Uterus (tissue), 4 donors: Measurements from ENCODE around the gene USP38. TPM values are rescaled to one million over a fixed set of nuclear protein-coding genes. Genes with fewer than 3 reads are reported as not detected.
A peak's percentile ranks its signal among the peaks of the same experiment; 100 is the strongest.

ENCODE experiments used
- DNase-seq, 2 donors: peaks; one replicate each; pipeline ENCODE4 v3.0.0-alpha.2; 2019 to 2020
- H3K27ac ChIP-seq, 2 donors: fragments of 200-600 bp; sonication (generic); 1 replicate in 1 of 2; 2 replicates in 1 of 2; pipeline ENCODE4 v1.5.1; 2016 to 2018
- H3K27me3 ChIP-seq, 2 donors: fragments of 200-600 bp; sonication (generic); one replicate each; pipeline ENCODE4 v1.5.1; 2018 to 2019; ENCODE audit warnings: control low read depth in 1 of 2
- H3K36me3 ChIP-seq, 2 donors: fragments of 200-600 bp; sonication (generic); one replicate each; pipeline ENCODE4 v1.5.1; 2019; ENCODE audit warnings: control low read depth in 1 of 2
- H3K4me1 ChIP-seq, 2 donors: fragments of 200-600 bp; sonication (generic); one replicate each; pipeline ENCODE4 v1.5.1; 2018 to 2019; ENCODE audit warnings: control low read depth in 1 of 2
- H3K4me3 ChIP-seq, 2 donors: fragments of 200-600 bp; sonication (generic); 1 replicate in 1 of 2; 2 replicates in 1 of 2; pipeline ENCODE4 v1.5.1; 2018 to 2019; ENCODE audit warnings: mild to moderate bottlenecking in 1 of 2
- H3K9me3 ChIP-seq, 2 donors: fragments of 200-600 bp; sonication (generic); one replicate each; pipeline ENCODE4 v1.5.1; 2019; ENCODE audit warnings: control low read depth in 1 of 2
- CTCF ChIP-seq, 4 experiments: fragments of 200-600 bp in 2 of 4; fragments of 450-650 bp in 2 of 4; sonication (generic) in 2 of 4; IDR thresholded peaks; one replicate each; pipeline ENCODE4 v1.5.1; 2016 to 2019; ENCODE audit warnings: antibody characterized with exemption in 4 of 4, mild to moderate bottlenecking in 2 of 4, moderate library complexity in 1 of 4
- POLR2A ChIP-seq, 2 donors: fragments of 450-650 bp; IDR thresholded peaks; one replicate each; pipeline ENCODE4 v1.6.1; 2016; ENCODE audit warnings: antibody characterized with exemption in 2 of 2, mild to moderate bottlenecking in 1 of 2, moderate library complexity in 1 of 2
- intact Hi-C: fragments of 100-400 bp; cut with DNase I; formaldehyde crosslinking; loops from one replicate; pipeline ENCODE4 v1.15.1; 2023; ENCODE audit warnings: low total_unique reads
- total RNA-seq, 4 donors: library from RNA; depleted of rRNA in 3 of 4; stranded (reverse); fragments of >200 nt in 3 of 4; gene quantifications; one replicate each; pipeline versions ENCODE4 v1.1.0 to v1.2.4, GENCODE V29; 2014 to 2023
- donor health status: DM: yes; HTN: yes; CAD: no.

USP38 gene
- total RNA-seq, 4 donors from 2014 or later, result 6.7 to 34.9 (median 18.1) TPM

GRCh38 chr4:143185253-143186107 is 763 bp downstream of the USP38 start:
- no peak for TF ChIP-seq POLR2A (IDR thresholded peaks at IDR 0.05)
- TF ChIP-seq CTCF (IDR thresholded peaks at IDR 0.05), result no peak
- Histone ChIP-seq H3K27me3 (no peaks in the 10 kb centered on the region), H3K27ac (peak overlapping the region; percentile 91 to 97), H3K36me3 (no peaks in the 10 kb centered on the region), H3K9me3 (no peaks in the 10 kb centered on the region), H3K4me1 (no peaks in the 10 kb centered on the region), H3K4me3 (peak overlapping the region; percentile 85 to 91)
- DNase-seq, result no peak
- intact Hi-C loops, result no loop called here

GRCh38 chr4:143186212-143186611 is 1.5 kb downstream of the USP38 start:
- intact Hi-C loops, result no loop called here
- TF ChIP-seq POLR2A (IDR thresholded peaks at IDR 0.05), result no peak
- TF ChIP-seq CTCF (IDR thresholded peaks at IDR 0.05), result no peak

GRCh38 chr4:143186649-143187048 is 1.9 kb downstream of the USP38 start:
- no peaks in the 10 kb centered on the region for H3K9me3 ChIP-seq
- H3K4me3 ChIP-seq, result peak overlapping the region; percentile 85 to 91
- H3K27me3 ChIP-seq, result no peaks in the 10 kb centered on the region
- no peak for TF ChIP-seq POLR2A (IDR thresholded peaks at IDR 0.05)
- TF ChIP-seq CTCF (IDR thresholded peaks at IDR 0.05), result no peak
- no peak for DNase-seq
- H3K27ac ChIP-seq, result peak overlapping the region in 1 of 2 donors; percentile 91
- no peaks in the 10 kb centered on the region for H3K4me1 ChIP-seq
- intact Hi-C loops, result no loop called here
- no peaks in the 10 kb centered on the region for H3K36me3 ChIP-seq

More at GRCh38 chr4:143186212-143186611, 1.5 kb downstream of the USP38 start:
- H3K9me3 ChIP-seq, result no peaks in the 10 kb centered on the region
- H3K4me3 ChIP-seq, result peak overlapping the region; percentile 85 to 91
- H3K36me3 ChIP-seq, result no peaks in the 10 kb centered on the region
- H3K27me3 ChIP-seq, result no peaks in the 10 kb centered on the region
- H3K4me1 ChIP-seq, result no peaks in the 10 kb centered on the region
- no peak for DNase-seq
- peak overlapping the region in 1 of 2 donors; percentile 91 for H3K27ac ChIP-seq

GRCh38 chr4:143188136-143189088 is 3.7 kb downstream of the USP38 start:
- H3K4me3 ChIP-seq, result peak overlapping the region in 1 of 2 donors; percentile 8
- H3K9me3 ChIP-seq, result no peaks in the 10 kb centered on the region
- TF ChIP-seq CTCF (IDR thresholded peaks at IDR 0.05), result no peak
- TF ChIP-seq POLR2A (IDR thresholded peaks at IDR 0.05), result no peak
- intact Hi-C loops, result no loop called here
- no peaks in the 10 kb centered on the region for H3K36me3 ChIP-seq
- H3K27me3 ChIP-seq, result no peaks in the 10 kb centered on the region
- no peak for DNase-seq
- no peaks in the 10 kb centered on the region for H3K4me1 ChIP-seq
- no peak overlapping the region for H3K27ac ChIP-seq
